Hematopoietic multipotent progenitor cell treated with erythropoietin and hydrocortisone succinate and interleukin-3 and kit ligand, for 8 days (in vitro differentiated cells): ENCODE measurements around the gene DEFB132.
"Not testable (repeated sequence)": the region's sequence is repeated elsewhere in the genome, so short reads cannot be mapped to it uniquely, and the experiment has no call there.

Source experiments
- DNase-seq: peaks from one replicate; pipeline ENCODE4 v3.0.0-alpha.2; 2015

DEFB132 gene

GRCh38 chr20:257419-257818 lies at the start of gene DEFB132:
Gene DEFB132 (plus strand): TSS chr20:257724. CDS start chr20:257779, 55 bp downstream.
- DNase-seq = no peak

GRCh38 chr20:208942-209566 lies 48.5 kb upstream of the DEFB132 start:
- peak; percentile 68 for DNase-seq

GRCh38 chr20:210809-211502 lies 46.6 kb upstream of the DEFB132 start:
- no peak for DNase-seq

- DNase-seq = no peak
Observed at GRCh38 chr20:214383-214782, 43.1 kb upstream of the DEFB132 start.

- no peak for DNase-seq
Observed at GRCh38 chr20:215796-216195, 41.7 kb upstream of the DEFB132 start.

GRCh38 chr20:217266-217665 lies 40.3 kb upstream of the DEFB132 start:
- DNase-seq = no peak

- DNase-seq = peak; percentile 24
Observed at GRCh38 chr20:219290-220115, 38.0 kb upstream of the DEFB132 start.

GRCh38 chr20:221258-221830 lies 36.2 kb upstream of the DEFB132 start:
- no peak for DNase-seq

GRCh38 chr20:225879-226278 lies 31.6 kb upstream of the DEFB132 start:
- DNase-seq = not testable (repeated sequence)

GRCh38 chr20:226958-227357 lies 30.6 kb upstream of the DEFB132 start, which contains the start of gene DEFB129:
Gene DEFB129 (plus strand): TSS chr20:227258. CDS start chr20:227289, 31 bp downstream.
- DNase-seq = no peak

GRCh38 chr20:227439-228105 lies 30.0 kb upstream of the DEFB132 start:
- no peak for DNase-seq

GRCh38 chr20:235891-236290 lies 21.6 kb upstream of the DEFB132 start:
- DNase-seq = no peak

GRCh38 chr20:237489-237888 lies 20.0 kb upstream of the DEFB132 start:
- DNase-seq = peak; percentile 6

GRCh38 chr20:237929-238328 lies 19.6 kb upstream of the DEFB132 start:
- DNase-seq = no peak

- DNase-seq = no peak
Observed at GRCh38 chr20:242905-243304, 14.6 kb upstream of the DEFB132 start.

GRCh38 chr20:251354-251753 lies 6.2 kb upstream of the DEFB132 start:
- no peak for DNase-seq

GRCh38 chr20:252801-253200 lies 4.7 kb upstream of the DEFB132 start:
- no peak for DNase-seq

GRCh38 chr20:253447-253846 lies 4.1 kb upstream of the DEFB132 start:
- not testable (repeated sequence) for DNase-seq

GRCh38 chr20:258269-258858 lies 840 bp downstream of the DEFB132 start:
- no peak for DNase-seq

GRCh38 chr20:258963-259362 lies 1.4 kb downstream of the DEFB132 start:
- DNase-seq = peak; percentile 37

- no peak for DNase-seq
Observed at GRCh38 chr20:259981-260380, 2.5 kb downstream of the DEFB132 start.

- DNase-seq = no peak
Observed at GRCh38 chr20:263701-264100, 6.2 kb downstream of the DEFB132 start.
